ENCODE data around the gene TLL2. TPM values are rescaled to one million over a fixed set of nuclear protein-coding genes. Genes with fewer than 3 reads are reported as not detected.
A peak's percentile ranks its signal among the peaks of the same experiment; 100 is the strongest.

TLL2 gene
- total and polyA plus RNA-seq, 4 donors, result 0.07 to 0.23 (median 0.10) TPM

GRCh38 chr10:96448558-96448957 is 65.2 kb downstream of the TLL2 start:
- Histone ChIP-seq H3K4me1 (ENCODE audit: control insufficient read depth in 5 of 5, insufficient read depth in 5 of 5, low read length in 5 of 5) (peaks cover 0 to 5% (median 0%) of the 10 kb centered on the region in 5 donors), H3K27ac (ENCODE audit: low read depth in 1 of 2, low read length in 1 of 2) (no peak overlapping the region), H3K9me3 (ENCODE audit: control insufficient read depth in 4 of 4, insufficient read depth in 3 of 4, low read length in 3 of 4) (no peaks in the 10 kb centered on the region), H3K4me3 (no peak overlapping the region), H3K36me3 (ENCODE audit: control insufficient read depth in 4 of 4, insufficient read depth in 4 of 4, low read length in 4 of 4) (no peaks in the 10 kb centered on the region), H3K27me3 (ENCODE audit: control insufficient read depth in 3 of 3, insufficient read depth in 3 of 3, low read length in 2 of 3) (no peaks in the 10 kb centered on the region), H3K9ac (ENCODE audit: insufficient read depth in 1 of 2, low read length in 2 of 2) (no peak overlapping the region)
- ATAC-seq (ENCODE audit: insufficient read depth, low FRiP score) (no peak), DNase-seq (no peak)
- no peak for TF ChIP-seq CTCF (IDR thresholded peaks at IDR 0.05; ENCODE audit: control extremely low read depth, extremely low read depth)
- WGBS, 2 donors, result 66 to 68% methylated on average over 4 of the region's 4 CpGs

GRCh38 chr10:96448021-96448457 is 65.7 kb downstream of the TLL2 start:
- no peaks in the 10 kb centered on the region for H3K36me3 ChIP-seq (ENCODE audit: control insufficient read depth in 4 of 4, insufficient read depth in 4 of 4, low read length in 4 of 4)
- H3K9me3 ChIP-seq (ENCODE audit: control insufficient read depth in 4 of 4, insufficient read depth in 3 of 4, low read length in 3 of 4), result no peaks in the 10 kb centered on the region
- DNase-seq (peak; percentile 31 to 55 (median 32)), ATAC-seq (ENCODE audit: insufficient read depth, low FRiP score) (no peak)
- H3K27me3 ChIP-seq (ENCODE audit: control insufficient read depth in 3 of 3, insufficient read depth in 3 of 3, low read length in 2 of 3), result no peaks in the 10 kb centered on the region
- no peak for TF ChIP-seq CTCF (IDR thresholded peaks at IDR 0.05; ENCODE audit: control extremely low read depth, extremely low read depth)
- H3K4me1 ChIP-seq (ENCODE audit: control insufficient read depth in 5 of 5, insufficient read depth in 5 of 5, low read length in 5 of 5), result peaks cover 0 to 5% (median 0%) of the 10 kb centered on the region in 5 donors
- no peak overlapping the region for H3K9ac ChIP-seq (ENCODE audit: insufficient read depth in 1 of 2, low read length in 2 of 2)
- WGBS, 2 donors, result 67 to 77% methylated on average over 15 of the region's 15 CpGs
- H3K4me3 ChIP-seq, result no peak overlapping the region
- H3K27ac ChIP-seq (ENCODE audit: low read depth in 1 of 2, low read length in 1 of 2), result no peak overlapping the region

GRCh38 chr10:96446966-96447596 is 66.6 kb downstream of the TLL2 start:
- ATAC-seq (ENCODE audit: insufficient read depth, low FRiP score) (no peak), DNase-seq (no peak)
- Histone ChIP-seq H3K27ac (ENCODE audit: low read depth in 1 of 2, low read length in 1 of 2) (no peak overlapping the region), H3K4me1 (ENCODE audit: control insufficient read depth in 5 of 5, insufficient read depth in 5 of 5, low read length in 5 of 5) (peaks cover 0 to 8% (median under 1%) of the 10 kb centered on the region in 5 donors), H3K4me3 (no peak overlapping the region), H3K9me3 (ENCODE audit: control insufficient read depth in 4 of 4, insufficient read depth in 3 of 4, low read length in 3 of 4) (no peaks in the 10 kb centered on the region), H3K27me3 (ENCODE audit: control insufficient read depth in 3 of 3, insufficient read depth in 3 of 3, low read length in 2 of 3) (no peaks in the 10 kb centered on the region), H3K36me3 (ENCODE audit: control insufficient read depth in 4 of 4, insufficient read depth in 4 of 4, low read length in 4 of 4) (no peaks in the 10 kb centered on the region), H3K9ac (ENCODE audit: insufficient read depth in 1 of 2, low read length in 2 of 2) (no peak overlapping the region)
- no peak for TF ChIP-seq CTCF (IDR thresholded peaks at IDR 0.05; ENCODE audit: control extremely low read depth, extremely low read depth)
- 80 to 87% methylated on average over 10 of the region's 10 CpGs for WGBS, 2 donors

Data from lung (tissue), 12 donors.